Dermis microvascular lymphatic vessel endothelial cell (primary cell): ENCODE data around the gene TP53I13. TPM values are rescaled to one million over a fixed set of nuclear protein-coding genes. Genes with fewer than 3 reads are reported as not detected.

Experiments
- DNase-seq, 2 donors: peaks; one replicate each; pipeline versions ENCODE4 v3.0.0 to v3.0.0-alpha.2; 2010; ENCODE audit warnings: low read depth in 2 of 2
- total RNA-seq: library from RNA; depleted of rRNA; stranded (reverse); fragments of >200 nt; gene quantifications from 2 replicates; pipeline ENCODE4 v1.2.1, GENCODE V29; 2014

TP53I13 gene
- total RNA-seq, 1 donor from 2014 or later: 20.0 TPM

- peak in 1 of 2 donors; percentile 81 for DNase-seq
Observed at GRCh38 chr17:29566473-29567303, 1.8 kb upstream of the TP53I13 start, which contains the start of gene ABHD15. Gene ABHD15 (minus strand): TSS chr17:29567037. CDS start chr17:29566966, 71 bp downstream.

- no peak for DNase-seq
Observed at GRCh38 chr17:29567304-29567553, 1.3 kb upstream of the TP53I13 start.

- peak in 1 of 2 donors; percentile 40 for DNase-seq
Observed at GRCh38 chr17:29567554-29568330, 759 bp upstream of the TP53I13 start.

- no peak for DNase-seq
Observed at GRCh38 chr17:29569245-29569950, 897 bp downstream of the TP53I13 start.

- DNase-seq: no peak
Observed at GRCh38 chr17:29570521-29570920, 2.0 kb downstream of the TP53I13 start.

GRCh38 chr17:29571486-29571882 lies 3.0 kb downstream of the TP53I13 start:
- DNase-seq: no peak

- no peak for DNase-seq
Observed at GRCh38 chr17:29571883-29572681, 3.6 kb downstream of the TP53I13 start.

- DNase-seq: peak in 1 of 2 donors; percentile 71
Observed at GRCh38 chr17:29572691-29573557, 4.4 kb downstream of the TP53I13 start.

- no peak for DNase-seq
Observed at GRCh38 chr17:29573558-29573869, 5.0 kb downstream of the TP53I13 start.

GRCh38 chr17:29573871-29574731 lies 5.6 kb downstream of the TP53I13 start:
- no peak for DNase-seq

GRCh38 chr17:29574732-29575510 lies 6.4 kb downstream of the TP53I13 start:
- DNase-seq: no peak

GRCh38 chr17:29575511-29576213 lies 7.2 kb downstream of the TP53I13 start:
- no peak for DNase-seq

- DNase-seq: no peak
Observed at GRCh38 chr17:29576214-29577000, 7.9 kb downstream of the TP53I13 start.

- DNase-seq: no peak
Observed at GRCh38 chr17:29577001-29577370, 8.5 kb downstream of the TP53I13 start.

- DNase-seq: no peak
Observed at GRCh38 chr17:29577385-29578211, 9.1 kb downstream of the TP53I13 start.
